Breast epithelium (tissue), 3 donors: ENCODE data around the gene MVB12B.

ENCODE experiments used
- POLR2A ChIP-seq: fragments of 450-650 bp; IDR thresholded peaks from one replicate; pipeline ENCODE4 v1.6.1; 2016; ENCODE audit warnings: antibody characterized with exemption, mild to moderate bottlenecking, moderate library complexity
- TF ChIP-seq, protein P1 (sequence below), 3 donors: fragments of 450-650 bp; IDR thresholded peaks; one replicate each; pipeline ENCODE4 v1.5.1; 2016 to 2017; ENCODE audit warnings: antibody characterized with exemption in 3 of 3, mild to moderate bottlenecking in 3 of 3, moderate library complexity in 3 of 3

DNA sequence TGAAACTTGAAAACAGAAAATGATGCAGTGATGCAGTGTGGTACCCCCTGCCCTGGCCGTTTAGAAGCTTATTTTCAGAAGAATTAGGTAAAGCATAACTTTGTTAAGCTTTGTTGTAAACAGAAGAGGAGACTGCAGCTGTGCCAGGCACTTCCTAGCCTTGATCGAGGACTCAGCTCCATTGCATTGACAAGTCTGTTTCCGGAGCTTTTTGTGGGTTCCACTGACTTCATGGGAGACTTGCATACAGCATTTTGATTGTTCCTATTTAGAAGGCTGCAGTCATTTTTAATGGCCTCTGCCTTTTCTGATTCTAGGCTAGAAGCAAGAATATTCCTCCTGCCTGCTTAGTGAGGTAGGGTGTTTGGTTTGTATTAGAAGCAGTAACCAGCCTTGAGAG, 12.3 kb downstream of the MVB12B start:
- no peak for TF ChIP-seq POLR2A
- TF ChIP-seq, protein P1, sequence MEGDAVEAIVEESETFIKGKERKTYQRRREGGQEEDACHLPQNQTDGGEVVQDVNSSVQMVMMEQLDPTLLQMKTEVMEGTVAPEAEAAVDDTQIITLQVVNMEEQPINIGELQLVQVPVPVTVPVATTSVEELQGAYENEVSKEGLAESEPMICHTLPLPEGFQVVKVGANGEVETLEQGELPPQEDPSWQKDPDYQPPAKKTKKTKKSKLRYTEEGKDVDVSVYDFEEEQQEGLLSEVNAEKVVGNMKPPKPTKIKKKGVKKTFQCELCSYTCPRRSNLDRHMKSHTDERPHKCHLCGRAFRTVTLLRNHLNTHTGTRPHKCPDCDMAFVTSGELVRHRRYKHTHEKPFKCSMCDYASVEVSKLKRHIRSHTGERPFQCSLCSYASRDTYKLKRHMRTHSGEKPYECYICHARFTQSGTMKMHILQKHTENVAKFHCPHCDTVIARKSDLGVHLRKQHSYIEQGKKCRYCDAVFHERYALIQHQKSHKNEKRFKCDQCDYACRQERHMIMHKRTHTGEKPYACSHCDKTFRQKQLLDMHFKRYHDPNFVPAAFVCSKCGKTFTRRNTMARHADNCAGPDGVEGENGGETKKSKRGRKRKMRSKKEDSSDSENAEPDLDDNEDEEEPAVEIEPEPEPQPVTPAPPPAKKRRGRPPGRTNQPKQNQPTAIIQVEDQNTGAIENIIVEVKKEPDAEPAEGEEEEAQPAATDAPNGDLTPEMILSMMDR (IDR thresholded peaks at IDR 0.05): no peak
